GM18517 (cell line): Measurements from ENCODE around the gene IMMP2L.

Experiments used
- ATAC-seq: cut with Tn5 transposase; IDR thresholded peaks from one replicate; pipeline ENCODE4 v1.9.1; 2021; ENCODE audit warnings: mild to moderate bottlenecking, moderate library complexity; ENCODE audit not compliant: unreplicated experiment

The IMMP2L gene

GRCh38 chr7:111173528-111173927 lies 388.8 kb downstream of the IMMP2L start:
- ATAC-seq = no peak

- ATAC-seq = no peak
Measured at GRCh38 chr7:111172564-111173257, 389.6 kb downstream of the IMMP2L start.

DNA sequence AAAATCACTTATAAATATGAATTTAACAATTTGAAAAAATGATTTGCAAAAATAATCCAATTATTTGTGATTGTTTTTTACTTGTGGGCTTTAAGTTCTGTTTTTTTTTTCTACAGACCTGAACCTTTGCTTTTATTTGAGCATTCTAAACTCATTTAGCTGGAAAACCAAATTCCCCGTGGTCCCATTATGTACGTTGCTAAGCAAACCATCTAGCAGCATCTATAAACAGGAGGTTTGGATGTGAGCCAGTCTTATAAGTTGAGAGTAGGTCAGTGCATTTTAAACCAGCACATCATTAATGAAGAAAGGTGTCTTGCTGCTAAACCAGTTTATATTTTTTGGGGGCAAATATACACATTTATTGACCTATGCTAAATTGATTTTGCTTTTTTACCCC lies 394.1 kb downstream of the IMMP2L start:
- ATAC-seq = no peak

- no peak for ATAC-seq
Measured at GRCh38 chr7:111164442-111164841, 397.9 kb downstream of the IMMP2L start.

- ATAC-seq = no peak
Measured at GRCh38 chr7:111162692-111163091, 399.6 kb downstream of the IMMP2L start.

- ATAC-seq = no peak
Measured at GRCh38 chr7:111160297-111160696, 402.0 kb downstream of the IMMP2L start.

GRCh38 chr7:111159426-111159825 lies 402.9 kb downstream of the IMMP2L start:
- no peak for ATAC-seq

GRCh38 chr7:111150709-111151108 lies 411.6 kb downstream of the IMMP2L start:
- no peak for ATAC-seq

DNA sequence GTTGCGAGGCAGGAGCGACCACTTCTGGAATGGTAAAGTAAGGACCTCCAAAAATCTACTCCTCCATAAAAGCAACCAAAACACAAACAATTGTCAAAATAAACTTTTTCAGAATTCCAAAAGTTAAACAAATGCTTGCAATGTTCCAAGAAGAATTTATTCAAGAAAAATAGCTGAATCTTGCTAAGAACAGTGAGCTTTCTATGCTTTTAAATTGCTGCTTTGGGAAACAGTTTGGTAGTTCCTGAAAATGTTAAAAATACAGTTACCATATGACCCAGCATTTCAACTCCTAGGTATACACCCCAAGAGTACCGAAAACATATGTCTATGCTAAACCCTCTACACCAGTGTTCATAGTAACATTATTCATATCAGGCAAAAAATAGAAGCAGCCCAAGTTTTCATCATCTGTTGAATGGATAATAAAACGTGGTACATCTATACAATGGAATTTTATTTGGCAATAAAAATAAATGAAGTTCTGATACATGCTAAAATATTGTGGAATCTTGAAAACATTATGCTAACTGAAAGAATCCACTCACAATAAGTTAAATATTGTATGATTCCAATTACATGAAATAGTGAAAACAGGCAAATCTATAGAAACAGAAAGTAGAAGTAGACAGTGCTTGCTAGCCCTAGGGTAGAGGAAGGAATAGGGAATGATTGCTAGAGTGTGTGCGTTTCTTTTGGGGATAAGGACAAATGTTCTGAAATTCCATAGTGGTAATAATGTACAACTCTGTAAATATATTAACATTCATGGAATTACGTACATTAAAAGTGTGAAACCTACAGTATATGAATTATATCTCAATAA lies 414.4 kb downstream of the IMMP2L start:
- no peak for ATAC-seq

- ATAC-seq = no peak
Measured at GRCh38 chr7:111146136-111146535, 416.2 kb downstream of the IMMP2L start.

GRCh38 chr7:111145472-111145871 lies 416.8 kb downstream of the IMMP2L start:
- ATAC-seq = no peak

- no peak for ATAC-seq
Measured at GRCh38 chr7:111140091-111140865, 422.0 kb downstream of the IMMP2L start.

DNA sequence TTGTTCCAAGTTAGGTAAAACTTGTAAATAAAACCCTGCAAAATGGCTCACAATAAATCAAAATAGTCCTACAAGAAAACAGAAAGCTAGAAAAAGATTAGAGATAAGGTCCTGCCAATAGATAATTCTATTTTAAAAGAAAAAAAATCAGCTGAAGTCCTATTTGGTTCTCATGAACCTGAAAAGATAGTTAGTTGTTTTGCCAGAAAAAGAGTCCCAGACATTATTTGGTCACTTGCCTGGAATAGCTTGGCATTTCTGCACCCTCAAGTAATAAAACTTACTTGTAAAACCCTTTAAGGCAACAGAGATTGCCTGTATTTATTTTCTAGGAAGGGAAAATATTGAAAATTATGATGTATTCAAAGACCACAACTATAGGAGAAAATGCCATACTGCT lies 423.7 kb downstream of the IMMP2L start:
- ATAC-seq = no peak

GRCh38 chr7:111138193-111138569 lies 424.1 kb downstream of the IMMP2L start:
- ATAC-seq = peak; percentile 98

GRCh38 chr7:111137296-111138192 lies 424.7 kb downstream of the IMMP2L start:
- peak; percentile 76 for ATAC-seq

GRCh38 chr7:111132833-111133232 lies 429.5 kb downstream of the IMMP2L start:
- ATAC-seq = no peak

- ATAC-seq = no peak
Measured at GRCh38 chr7:111129435-111129834, 432.9 kb downstream of the IMMP2L start.

- ATAC-seq = no peak
Measured at GRCh38 chr7:111126987-111127386, 435.3 kb downstream of the IMMP2L start.

- ATAC-seq = no peak
Measured at GRCh38 chr7:111115966-111116365, 446.3 kb downstream of the IMMP2L start.

DNA sequence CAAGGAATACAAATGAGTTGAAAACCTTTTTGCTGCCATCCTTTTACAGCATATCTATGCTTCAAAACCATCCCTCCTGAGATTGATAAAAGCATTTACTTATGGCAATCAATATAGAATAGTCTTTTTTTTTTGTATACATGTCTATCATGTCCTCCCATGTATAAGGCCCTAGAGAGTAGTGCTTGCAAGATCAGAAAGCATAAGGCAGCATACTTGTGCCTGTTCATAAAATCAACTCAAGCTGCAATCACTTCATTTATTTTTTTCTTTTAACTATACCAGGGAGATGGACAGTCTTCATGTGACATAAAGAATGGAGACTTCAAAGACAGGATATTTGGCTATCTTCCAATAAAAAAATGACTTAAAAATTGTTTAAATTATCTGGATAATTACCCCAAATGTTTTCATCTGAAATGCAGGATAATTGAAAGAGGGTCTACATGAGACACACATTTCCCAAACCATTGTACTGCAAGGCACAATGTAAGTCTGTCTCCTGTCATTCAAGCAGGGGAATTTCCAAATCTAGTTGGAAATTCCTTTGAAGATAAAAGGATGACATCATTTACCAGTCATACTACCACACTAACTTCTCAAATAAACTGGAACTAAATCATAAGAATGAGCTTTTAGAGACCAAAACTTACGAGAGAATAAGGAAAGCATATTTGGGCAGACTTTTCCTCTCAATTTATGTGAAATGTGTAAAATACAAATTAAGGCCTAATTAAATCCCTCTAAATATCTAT lies 448.9 kb downstream of the IMMP2L start:
- no peak for ATAC-seq
